Stimulated activated effector memory CD8-positive, alpha-beta T cell treated with anti-CD3 and anti-CD28 coated beads, Interleukin-12 subunit alpha, Interleukin-12 subunit beta, amount 100 ng/mL, for 72 hours (primary cell): ENCODE results near the gene TMEM95.
A peak's percentile ranks its signal among the peaks of the same experiment; 100 is the strongest.

Experiments
- ATAC-seq: fragments of 150-1000 bp; cut with Tn5 transposase; 2 replicates; pipeline ENCODE4 v1.10.0; 2021
- DNase-seq, 2 donors: peaks; one replicate each; pipeline ENCODE4 v3.0.0; 2021 to 2022; ENCODE audit warnings: low spot score in 2 of 2
- H3K27ac Mint-ChIP-seq: one replicate; pipeline ENCODE4 v1.8.0; 2022; ENCODE audit warnings: mild to moderate bottlenecking, mixed read lengths
- H3K36me3 Mint-ChIP-seq: one replicate; pipeline ENCODE4 v1.8.0; 2022; ENCODE audit warnings: mild to moderate bottlenecking, mixed read lengths
- H3K4me1 Mint-ChIP-seq: one replicate; pipeline ENCODE4 v1.8.0; 2022; ENCODE audit warnings: mixed read lengths
- H3K4me3 Mint-ChIP-seq: one replicate; pipeline ENCODE4 v1.8.0; 2022; ENCODE audit warnings: mild to moderate bottlenecking, mixed read lengths
- H3K9me3 Mint-ChIP-seq: one replicate; pipeline ENCODE4 v1.8.0; 2022; ENCODE audit warnings: mixed read lengths

Gene TMEM95

GRCh38 chr17:7317161-7317803, 37.7 kb upstream of the TMEM95 start:
- H3K36me3 Mint-ChIP-seq, result peaks cover 93% of the 10 kb centered on the region
- H3K4me3 Mint-ChIP-seq, result peak overlapping the region; percentile 39
- peaks cover 43% of the 10 kb centered on the region for H3K4me1 Mint-ChIP-seq
- peak overlapping the region; percentile 66 for H3K27ac Mint-ChIP-seq
- ATAC-seq (no peak), DNase-seq (no peak)
- no peaks in the 10 kb centered on the region for H3K9me3 Mint-ChIP-seq

- ATAC-seq (no peak), DNase-seq (no peak)
- no peak overlapping the region for H3K4me3 Mint-ChIP-seq
- peaks cover 33% of the 10 kb centered on the region for H3K4me1 Mint-ChIP-seq
- peak overlapping the region; percentile 89 for H3K27ac Mint-ChIP-seq
- no peaks in the 10 kb centered on the region for H3K9me3 Mint-ChIP-seq
- H3K36me3 Mint-ChIP-seq, result peaks cover 93% of the 10 kb centered on the region
Measured at GRCh38 chr17:7318121-7318860, 36.7 kb upstream of the TMEM95 start.

GRCh38 chr17:7321466-7321865, 33.5 kb upstream of the TMEM95 start:
- Mint-ChIP-seq H3K4me1 (peaks cover 19% of the 10 kb centered on the region), H3K36me3 (peaks cover 87% of the 10 kb centered on the region), H3K4me3 (no peak overlapping the region), H3K27ac (no peak overlapping the region), H3K9me3 (no peaks in the 10 kb centered on the region)
- no peak for ATAC-seq
- DNase-seq, result no peak

GRCh38 chr17:7322520-7323194, 32.3 kb upstream of the TMEM95 start:
- Mint-ChIP-seq H3K9me3 (no peaks in the 10 kb centered on the region), H3K27ac (no peak overlapping the region), H3K36me3 (peaks cover 85% of the 10 kb centered on the region)

GRCh38 chr17:7323731-7324437, 31.1 kb upstream of the TMEM95 start:
- Mint-ChIP-seq H3K36me3 (peaks cover 73% of the 10 kb centered on the region), H3K27ac (no peak overlapping the region), H3K9me3 (no peaks in the 10 kb centered on the region), H3K4me3 (no peak overlapping the region), H3K4me1 (peaks cover 36% of the 10 kb centered on the region)
- ATAC-seq, result peak; percentile 65
- DNase-seq, result peak; percentile 72 to 89

More at GRCh38 chr17:7322520-7323194, 32.3 kb upstream of the TMEM95 start:
- peaks cover 23% of the 10 kb centered on the region for H3K4me1 Mint-ChIP-seq
- no peak for DNase-seq
- no peak for ATAC-seq
- H3K4me3 Mint-ChIP-seq, result no peak overlapping the region

- Mint-ChIP-seq H3K4me3 (no peak overlapping the region), H3K27ac (no peak overlapping the region), H3K36me3 (peaks cover 70% of the 10 kb centered on the region), H3K9me3 (no peaks in the 10 kb centered on the region), H3K4me1 (peaks cover 37% of the 10 kb centered on the region)
- DNase-seq (no peak), ATAC-seq (no peak)
Measured at GRCh38 chr17:7324438-7324779, 30.5 kb upstream of the TMEM95 start.

GRCh38 chr17:7325031-7325528, 29.9 kb upstream of the TMEM95 start:
- Mint-ChIP-seq H3K4me1 (peaks cover 43% of the 10 kb centered on the region), H3K27ac (peak overlapping the region; percentile 43), H3K9me3 (no peaks in the 10 kb centered on the region), H3K36me3 (peaks cover 70% of the 10 kb centered on the region), H3K4me3 (no peak overlapping the region)
- no peak for ATAC-seq
- no peak for DNase-seq

GRCh38 chr17:7326186-7326585, 28.8 kb upstream of the TMEM95 start:
- Mint-ChIP-seq H3K36me3 (peaks cover 63% of the 10 kb centered on the region), H3K4me3 (no peak overlapping the region), H3K9me3 (no peaks in the 10 kb centered on the region), H3K27ac (no peak overlapping the region), H3K4me1 (peaks cover 52% of the 10 kb centered on the region)
- ATAC-seq, result no peak
- no peak for DNase-seq

GRCh38 chr17:7327056-7327455, 27.9 kb upstream of the TMEM95 start:
- peak overlapping the region; percentile 88 for H3K4me3 Mint-ChIP-seq
- peaks cover 52% of the 10 kb centered on the region for H3K4me1 Mint-ChIP-seq
- H3K9me3 Mint-ChIP-seq, result no peaks in the 10 kb centered on the region
- DNase-seq (no peak), ATAC-seq (no peak)
- H3K36me3 Mint-ChIP-seq, result peaks cover 55% of the 10 kb centered on the region
- H3K27ac Mint-ChIP-seq, result peak overlapping the region; percentile 0

GRCh38 chr17:7327501-7327900, 27.5 kb upstream of the TMEM95 start:
- no peak for ATAC-seq
- peak overlapping the region; percentile 0 for H3K27ac Mint-ChIP-seq
- H3K4me3 Mint-ChIP-seq, result peak overlapping the region; percentile 88
- peaks cover 56% of the 10 kb centered on the region for H3K4me1 Mint-ChIP-seq
- H3K36me3 Mint-ChIP-seq, result peaks cover 50% of the 10 kb centered on the region
- DNase-seq, result no peak
- H3K9me3 Mint-ChIP-seq, result no peaks in the 10 kb centered on the region

GRCh38 chr17:7328009-7328408, 26.9 kb upstream of the TMEM95 start:
- no peak for DNase-seq
- peaks cover 45% of the 10 kb centered on the region for H3K36me3 Mint-ChIP-seq
- peak overlapping the region; percentile 0 for H3K27ac Mint-ChIP-seq
- peaks cover 59% of the 10 kb centered on the region for H3K4me1 Mint-ChIP-seq
- H3K9me3 Mint-ChIP-seq, result no peaks in the 10 kb centered on the region
- no peak for ATAC-seq
- H3K4me3 Mint-ChIP-seq, result peak overlapping the region; percentile 88

- H3K4me3 Mint-ChIP-seq, result peak within 1 kb of the TSS; percentile 88
- ATAC-seq (peak; percentile 39), DNase-seq (no peak)
- peak within 1 kb of the TSS; percentile 95 for H3K27ac Mint-ChIP-seq
- peaks cover 61% of the 10 kb centered on the region for H3K4me1 Mint-ChIP-seq
- no peaks in the 10 kb centered on the region for H3K9me3 Mint-ChIP-seq
- peaks cover 38% of the 10 kb centered on the region for H3K36me3 Mint-ChIP-seq
Measured at GRCh38 chr17:7328840-7329373, 26.0 kb upstream of the TMEM95 start, which contains the start of gene NEURL4. TSS of gene NEURL4 (minus strand) at chr17:7329335. CDS start at chr17:7329312, 23 bp downstream.

- DNase-seq (peak; percentile 89 to 97), ATAC-seq (peak; percentile 81)
- Mint-ChIP-seq H3K27ac (peak overlapping the region; percentile 95), H3K4me1 (peaks cover 56% of the 10 kb centered on the region), H3K36me3 (peaks cover 33% of the 10 kb centered on the region), H3K9me3 (no peaks in the 10 kb centered on the region), H3K4me3 (peak overlapping the region; percentile 88)
Measured at GRCh38 chr17:7329374-7329996, 25.5 kb upstream of the TMEM95 start.

GRCh38 chr17:7329997-7330637, 24.8 kb upstream of the TMEM95 start:
- ATAC-seq, result peak; percentile 80
- Mint-ChIP-seq H3K36me3 (peaks cover 27% of the 10 kb centered on the region), H3K27ac (peak overlapping the region; percentile 95), H3K4me3 (peak overlapping the region; percentile 88), H3K4me1 (peaks cover 58% of the 10 kb centered on the region), H3K9me3 (no peaks in the 10 kb centered on the region)
- DNase-seq, result peak; percentile 70 to 92
